Astrocyte of the cerebellum (primary cell): Measurements from ENCODE around the gene PDCD10.

Source experiments
- DNase-seq: peaks from one replicate; pipeline ENCODE4 v3.0.0-alpha.2; 2011; ENCODE audit warnings: low read depth
- H3K4me3 ChIP-seq: 2 replicates; pipeline ENCODE4 v1.5.1; 2011; ENCODE audit warnings: mild to moderate bottlenecking, low read depth, low read length, moderate library complexity
- in situ Hi-C: cut with HindIII; loops from 2 replicates; pipeline ENCODE4 v1.10.0; 2017; ENCODE audit warnings: low sequenced_read_pairs
- TF ChIP-seq, protein P1 (sequence below): IDR thresholded peaks from 2 replicates; pipeline ENCODE4 v1.5.1; 2012; ENCODE audit warnings: low read length, low read depth, moderate library complexity, mild to moderate bottlenecking; ENCODE audit errors: missing control alignments

PDCD10 gene

DNA sequence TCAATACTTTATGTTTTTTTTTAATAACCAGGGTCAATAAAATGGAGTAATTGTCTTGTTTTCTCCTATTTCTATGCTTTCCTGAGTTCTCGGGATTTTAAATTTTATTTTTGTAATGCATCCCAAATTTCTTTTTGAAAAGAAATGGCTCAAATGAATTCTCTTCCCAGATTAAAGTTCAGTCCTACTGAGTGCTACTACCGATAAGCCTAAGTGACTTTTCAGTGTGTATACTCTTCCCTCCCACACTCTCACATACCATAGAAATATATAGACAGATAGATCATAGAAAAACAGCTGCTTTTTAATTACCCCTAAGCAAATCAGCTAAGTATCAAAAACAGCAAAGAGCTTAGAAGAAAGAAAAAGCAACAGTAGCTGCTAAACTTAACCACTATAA is 2.3 kb upstream of the PDCD10 start:
- no peak overlapping the region for H3K4me3 ChIP-seq
- TF ChIP-seq, protein P1, sequence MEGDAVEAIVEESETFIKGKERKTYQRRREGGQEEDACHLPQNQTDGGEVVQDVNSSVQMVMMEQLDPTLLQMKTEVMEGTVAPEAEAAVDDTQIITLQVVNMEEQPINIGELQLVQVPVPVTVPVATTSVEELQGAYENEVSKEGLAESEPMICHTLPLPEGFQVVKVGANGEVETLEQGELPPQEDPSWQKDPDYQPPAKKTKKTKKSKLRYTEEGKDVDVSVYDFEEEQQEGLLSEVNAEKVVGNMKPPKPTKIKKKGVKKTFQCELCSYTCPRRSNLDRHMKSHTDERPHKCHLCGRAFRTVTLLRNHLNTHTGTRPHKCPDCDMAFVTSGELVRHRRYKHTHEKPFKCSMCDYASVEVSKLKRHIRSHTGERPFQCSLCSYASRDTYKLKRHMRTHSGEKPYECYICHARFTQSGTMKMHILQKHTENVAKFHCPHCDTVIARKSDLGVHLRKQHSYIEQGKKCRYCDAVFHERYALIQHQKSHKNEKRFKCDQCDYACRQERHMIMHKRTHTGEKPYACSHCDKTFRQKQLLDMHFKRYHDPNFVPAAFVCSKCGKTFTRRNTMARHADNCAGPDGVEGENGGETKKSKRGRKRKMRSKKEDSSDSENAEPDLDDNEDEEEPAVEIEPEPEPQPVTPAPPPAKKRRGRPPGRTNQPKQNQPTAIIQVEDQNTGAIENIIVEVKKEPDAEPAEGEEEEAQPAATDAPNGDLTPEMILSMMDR, result no peak
- in situ Hi-C loops, result no loop called here
- DNase-seq, result no peak

DNA sequence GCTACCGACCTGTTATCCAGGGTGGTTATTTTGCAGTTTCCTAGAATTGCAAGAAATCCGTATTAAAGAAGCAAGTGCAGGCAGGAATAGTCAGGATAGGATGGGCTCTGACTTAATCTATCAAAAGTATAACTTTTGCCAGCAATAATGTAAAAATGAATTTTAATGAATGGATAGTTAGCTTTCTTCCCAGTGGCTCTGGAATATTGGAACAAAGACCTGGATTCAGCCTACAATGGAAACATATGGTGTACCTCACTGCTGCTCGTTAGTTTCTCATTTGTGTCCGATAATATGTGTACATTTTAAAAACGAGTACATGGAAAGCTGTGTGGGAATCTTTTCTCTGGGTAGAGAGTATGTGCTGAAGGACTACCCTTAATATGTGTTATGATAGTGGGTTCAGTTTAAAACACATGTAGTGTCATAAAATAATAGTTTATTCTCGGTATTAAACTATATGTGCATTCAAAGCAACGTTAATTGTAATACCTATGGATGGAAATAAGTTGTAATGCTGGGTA is 1.6 kb upstream of the PDCD10 start:
- DNase-seq, result no peak
- peak overlapping the region; percentile 68 for H3K4me3 ChIP-seq
- TF ChIP-seq, protein P1, result no peak
- in situ Hi-C loops, result no loop called here

DNA sequence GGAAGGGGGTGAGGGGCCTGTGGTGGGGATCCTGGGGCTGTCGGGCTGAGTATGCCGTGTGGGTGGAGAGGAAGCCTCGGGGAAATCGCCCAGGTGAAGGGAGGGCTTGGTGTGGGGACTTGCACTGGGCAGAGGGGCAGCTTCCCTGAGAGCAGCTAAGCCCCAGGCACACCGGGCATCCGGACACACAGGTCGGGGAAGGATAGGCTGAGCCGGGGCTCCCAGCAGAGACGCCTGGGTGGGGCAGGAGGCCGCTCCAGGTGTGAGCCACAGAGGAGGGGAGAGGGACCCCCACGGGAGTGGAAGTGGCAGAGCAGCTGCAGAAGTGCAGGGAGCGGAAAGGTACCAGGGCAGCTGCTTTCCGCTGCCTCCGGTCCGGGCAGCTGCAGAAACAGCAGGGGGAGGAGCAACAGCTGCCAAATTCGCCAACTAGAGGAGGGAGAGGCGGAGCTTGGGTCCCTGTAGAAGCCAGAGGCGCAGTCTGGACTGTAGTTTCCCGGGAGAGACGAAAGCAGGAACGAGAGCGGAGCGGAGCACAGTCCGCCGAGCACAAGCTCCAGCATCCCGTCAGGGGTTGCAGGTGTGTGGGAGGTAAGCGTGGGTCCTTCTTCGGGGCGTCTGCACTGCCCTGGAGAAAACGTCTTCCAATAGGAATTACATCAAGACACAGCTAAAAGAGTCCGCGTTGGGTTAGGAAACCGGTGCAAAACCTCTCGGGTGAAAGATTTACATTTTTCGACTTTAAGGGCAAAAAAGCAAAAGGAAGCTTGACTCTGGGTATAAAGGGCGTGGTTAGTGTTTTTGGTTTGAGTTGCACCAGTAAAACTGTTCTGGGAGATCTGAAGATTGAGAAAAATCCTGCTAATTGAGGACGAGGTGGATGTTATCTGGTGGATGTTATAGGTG is 794 bp upstream of the PDCD10 start, which contains the start of gene SERPINI1:
Gene SERPINI1, plus strand, starts transcription at position 489 of the 906 bp plus-strand sequence. CDS start 53,408 bp downstream, outside the sequence.
- DNase-seq, result peak; percentile 81
- in situ Hi-C loops, result no loop called here
- H3K4me3 ChIP-seq, result peak within 1 kb of the TSS; percentile 68
- TF ChIP-seq, protein P1, result no peak

DNA sequence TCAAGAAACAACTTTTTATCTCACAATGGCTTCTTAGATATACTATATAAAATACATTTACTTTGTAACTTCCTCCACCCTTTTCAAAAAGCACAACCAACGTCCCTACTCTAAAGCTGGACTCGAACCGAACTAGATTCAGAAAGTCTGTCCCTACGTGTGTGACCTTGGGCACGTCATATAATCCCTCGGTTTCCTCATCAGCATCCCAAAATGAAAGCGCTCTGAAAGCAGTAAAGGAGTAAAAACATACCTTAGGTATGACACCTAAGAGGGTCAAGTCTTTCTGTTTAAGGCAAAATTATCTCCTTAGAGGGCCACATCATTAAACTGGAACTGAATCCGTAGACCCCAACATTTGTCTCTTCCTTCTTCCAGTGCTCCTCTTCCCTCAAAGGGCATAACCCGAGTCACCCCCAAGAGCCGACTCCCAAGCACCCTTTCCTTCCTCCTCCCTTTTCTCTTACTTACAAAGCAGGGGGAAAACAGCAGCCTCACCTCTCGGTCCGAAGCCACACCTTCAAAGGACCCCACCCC is 663 bp downstream of the PDCD10 start:
- DNase-seq, result no peak
- in situ Hi-C loops, result no loop called here
- TF ChIP-seq, protein P1, result no peak
- H3K4me3 ChIP-seq, result peak overlapping the region; percentile 68

DNA sequence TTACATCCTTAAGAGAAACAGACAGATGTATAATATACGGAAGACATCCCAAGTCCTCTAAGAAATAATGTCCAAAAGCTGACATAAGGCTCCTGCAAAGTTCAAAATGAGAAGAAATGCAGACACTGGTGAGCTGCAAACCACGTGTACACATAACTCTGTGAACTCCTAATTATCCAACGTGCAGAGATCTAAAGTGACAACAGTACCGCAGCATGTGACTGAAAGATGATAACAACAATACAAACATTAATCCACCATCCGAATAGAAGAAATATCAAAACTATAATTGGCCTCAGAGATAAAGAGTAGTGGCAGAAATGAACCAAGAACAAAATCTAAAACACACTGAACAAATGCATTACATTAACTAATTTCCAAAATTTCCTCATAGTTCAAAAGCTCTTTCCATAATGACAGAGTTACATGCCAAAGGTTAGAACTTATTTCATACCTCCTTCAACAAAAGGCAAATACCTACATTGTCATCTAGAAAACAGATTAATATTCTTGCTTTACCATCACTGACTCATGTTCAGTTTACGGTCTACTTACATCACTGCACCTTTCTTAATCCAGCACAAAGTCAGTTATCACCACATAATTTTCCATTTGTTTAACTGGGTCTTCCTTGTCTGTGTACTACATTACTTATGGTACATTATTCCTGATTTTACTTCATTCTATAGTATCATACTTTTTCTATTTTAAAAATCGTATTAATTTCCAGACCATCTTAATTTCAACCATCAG is 2.2 kb downstream of the PDCD10 start:
- in situ Hi-C loops, result no loop called here
- TF ChIP-seq, protein P1, result no peak
- H3K4me3 ChIP-seq, result no peak overlapping the region
- no peak for DNase-seq

GRCh38 chr3:167731393-167731792 is 3.3 kb downstream of the PDCD10 start:
- in situ Hi-C loops, result no loop called here
- DNase-seq, result no peak
- TF ChIP-seq, protein P1, result no peak
- no peak overlapping the region for H3K4me3 ChIP-seq
